ENCODE results near the gene TYW1B.
"Not testable (repeated sequence)": the region's sequence is repeated elsewhere in the genome, so short reads cannot be mapped to it uniquely, and the experiment has no call there.

DNA sequence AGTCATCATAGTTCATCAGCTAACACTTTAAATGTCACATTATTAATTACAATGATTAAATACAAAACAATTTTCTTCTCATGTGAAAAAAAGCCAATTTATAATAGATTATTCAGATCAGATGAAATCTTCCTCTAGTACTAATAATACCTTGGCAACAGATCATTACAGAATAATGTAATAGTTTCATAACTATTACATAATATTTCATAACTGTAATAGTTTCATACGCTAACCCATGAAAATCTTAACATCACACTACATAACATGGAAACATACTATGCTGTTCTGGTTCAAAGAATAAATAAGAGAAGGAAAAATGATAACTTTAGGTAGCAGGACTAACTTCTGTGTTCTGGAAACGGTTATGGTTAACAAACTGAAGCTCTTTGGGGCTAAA, 152.3 kb downstream of the TYW1B start:
- TF ChIP-seq, protein P1, sequence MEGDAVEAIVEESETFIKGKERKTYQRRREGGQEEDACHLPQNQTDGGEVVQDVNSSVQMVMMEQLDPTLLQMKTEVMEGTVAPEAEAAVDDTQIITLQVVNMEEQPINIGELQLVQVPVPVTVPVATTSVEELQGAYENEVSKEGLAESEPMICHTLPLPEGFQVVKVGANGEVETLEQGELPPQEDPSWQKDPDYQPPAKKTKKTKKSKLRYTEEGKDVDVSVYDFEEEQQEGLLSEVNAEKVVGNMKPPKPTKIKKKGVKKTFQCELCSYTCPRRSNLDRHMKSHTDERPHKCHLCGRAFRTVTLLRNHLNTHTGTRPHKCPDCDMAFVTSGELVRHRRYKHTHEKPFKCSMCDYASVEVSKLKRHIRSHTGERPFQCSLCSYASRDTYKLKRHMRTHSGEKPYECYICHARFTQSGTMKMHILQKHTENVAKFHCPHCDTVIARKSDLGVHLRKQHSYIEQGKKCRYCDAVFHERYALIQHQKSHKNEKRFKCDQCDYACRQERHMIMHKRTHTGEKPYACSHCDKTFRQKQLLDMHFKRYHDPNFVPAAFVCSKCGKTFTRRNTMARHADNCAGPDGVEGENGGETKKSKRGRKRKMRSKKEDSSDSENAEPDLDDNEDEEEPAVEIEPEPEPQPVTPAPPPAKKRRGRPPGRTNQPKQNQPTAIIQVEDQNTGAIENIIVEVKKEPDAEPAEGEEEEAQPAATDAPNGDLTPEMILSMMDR (IDR thresholded peaks at IDR 0.05; ENCODE audit: insufficient read depth, low read depth, low read length), result not testable (repeated sequence)
- TF ChIP-seq EZH2 (IDR thresholded peaks at IDR 0.05; ENCODE audit: insufficient read depth, low read length), result not testable (repeated sequence)

Data from astrocyte (in vitro differentiated cells and primary cell).